Cerebellar cortex (tissue), 1 donor: Measurements from ENCODE around the gene CDC42BPG.

Experiments used
- DNase-seq: peaks from one replicate; pipeline ENCODE4 v3.0.0-alpha.2; 2015; ENCODE audit warnings: low spot score

The CDC42BPG gene

DNA sequence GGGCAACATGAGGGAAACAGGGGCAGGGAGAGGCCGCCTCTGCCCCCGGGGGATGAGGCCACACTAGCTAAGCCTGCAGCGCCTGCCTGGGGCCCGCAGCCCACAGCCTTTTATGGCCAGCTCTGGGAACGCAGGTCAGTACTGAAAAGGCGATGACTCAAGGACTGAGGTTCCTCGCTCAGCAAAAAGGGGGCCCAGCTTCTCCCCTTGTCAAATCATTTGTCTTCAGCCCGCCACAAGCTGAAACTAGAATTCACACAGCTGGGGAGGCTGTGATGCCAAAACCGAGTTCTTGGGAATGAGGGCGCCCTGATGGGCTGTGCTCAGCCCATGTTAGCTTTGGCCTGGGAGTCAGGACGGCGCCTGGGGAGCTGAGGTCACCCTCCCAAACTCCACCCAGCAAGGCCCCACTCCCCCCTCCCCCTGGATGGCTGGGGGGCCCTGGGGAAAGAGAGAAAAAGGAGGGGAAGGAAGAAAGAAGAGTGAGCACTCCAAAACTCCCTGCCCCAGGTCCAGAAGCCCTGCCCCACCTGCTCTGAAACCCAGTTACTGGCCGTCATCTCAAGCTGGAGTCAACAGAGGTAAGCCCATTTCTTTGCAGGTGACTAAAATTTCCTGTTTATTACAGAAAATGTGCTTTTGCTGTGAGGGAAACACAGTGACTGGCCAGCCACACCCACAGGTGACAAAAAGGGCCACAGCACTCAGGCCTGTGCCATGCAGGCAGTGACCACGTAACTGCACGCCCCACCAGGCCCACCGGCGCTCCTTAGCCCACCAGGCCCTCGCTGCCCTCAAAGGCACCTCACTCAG is 20.2 kb upstream of the CDC42BPG start:
- DNase-seq, result no peak

DNA sequence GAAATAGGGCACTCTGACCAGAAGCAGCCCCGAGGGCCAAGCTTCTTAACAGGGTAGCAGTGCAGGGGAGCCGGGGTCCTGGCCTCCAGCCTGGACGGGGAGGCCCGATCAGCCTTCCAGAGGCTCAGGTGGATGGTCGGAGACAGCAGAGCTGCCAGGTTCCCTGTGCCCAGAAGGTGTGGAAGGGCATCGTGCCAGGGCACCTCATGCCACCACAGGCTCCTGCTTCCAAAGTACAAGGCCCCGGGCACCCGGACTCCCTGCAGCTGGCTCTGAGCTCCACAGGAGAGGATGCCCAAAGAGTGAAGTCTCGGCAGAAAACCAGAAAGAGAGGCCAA is 19.7 kb upstream of the CDC42BPG start:
- DNase-seq, result no peak

DNA sequence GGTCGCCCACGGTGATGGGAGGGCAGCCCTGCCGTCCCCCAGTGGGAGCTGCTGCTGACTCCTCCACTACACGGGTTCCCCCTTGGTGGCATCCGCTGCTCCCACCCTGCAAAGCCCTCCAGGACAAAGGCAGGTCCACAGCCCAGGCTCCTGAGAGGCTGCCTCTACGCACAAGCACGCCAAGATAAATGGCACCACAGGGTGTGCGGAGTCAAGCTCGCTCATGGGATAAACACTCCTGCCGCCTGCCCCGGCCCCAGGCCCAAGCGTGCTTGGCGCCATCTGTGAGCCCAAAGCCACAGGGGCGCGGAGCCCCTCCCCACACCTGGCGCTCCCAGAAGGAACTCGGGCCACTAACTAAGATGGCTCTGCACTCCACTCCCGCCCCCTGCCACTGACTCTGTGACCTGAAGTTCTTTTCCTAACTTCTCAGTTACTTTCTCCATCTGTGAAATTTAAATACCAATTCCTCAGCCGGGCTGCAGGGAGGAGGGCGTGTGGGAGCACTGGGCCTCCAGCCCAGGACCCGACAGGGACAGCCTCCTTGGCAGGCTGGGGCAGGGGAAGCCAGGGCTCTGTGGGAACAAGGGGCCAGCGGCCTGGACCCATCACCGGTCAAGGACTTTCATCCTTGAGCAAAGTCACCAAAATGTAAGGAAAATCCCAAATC is 19.1 kb upstream of the CDC42BPG start:
- DNase-seq, result no peak

DNA sequence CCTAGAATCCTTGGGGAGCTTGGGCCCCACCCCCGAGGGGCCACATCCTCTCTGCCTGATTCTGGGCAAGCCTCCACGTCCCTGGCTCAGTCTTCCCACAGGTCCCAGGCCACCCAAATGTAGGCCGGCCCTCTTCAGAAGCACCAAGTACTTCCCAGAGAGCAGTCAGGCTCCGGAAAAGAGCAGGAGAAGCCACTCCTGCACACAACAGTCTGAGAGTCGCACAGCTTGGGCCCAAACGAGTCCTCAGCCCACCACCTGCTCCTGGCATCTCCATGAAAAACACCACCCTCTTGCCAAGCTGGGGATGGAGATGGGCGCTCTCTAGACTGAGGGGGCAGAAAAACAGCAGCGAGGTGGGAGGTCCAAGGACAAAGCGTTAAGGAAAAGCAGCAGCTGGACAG is 18.5 kb upstream of the CDC42BPG start:
- no peak for DNase-seq

DNA sequence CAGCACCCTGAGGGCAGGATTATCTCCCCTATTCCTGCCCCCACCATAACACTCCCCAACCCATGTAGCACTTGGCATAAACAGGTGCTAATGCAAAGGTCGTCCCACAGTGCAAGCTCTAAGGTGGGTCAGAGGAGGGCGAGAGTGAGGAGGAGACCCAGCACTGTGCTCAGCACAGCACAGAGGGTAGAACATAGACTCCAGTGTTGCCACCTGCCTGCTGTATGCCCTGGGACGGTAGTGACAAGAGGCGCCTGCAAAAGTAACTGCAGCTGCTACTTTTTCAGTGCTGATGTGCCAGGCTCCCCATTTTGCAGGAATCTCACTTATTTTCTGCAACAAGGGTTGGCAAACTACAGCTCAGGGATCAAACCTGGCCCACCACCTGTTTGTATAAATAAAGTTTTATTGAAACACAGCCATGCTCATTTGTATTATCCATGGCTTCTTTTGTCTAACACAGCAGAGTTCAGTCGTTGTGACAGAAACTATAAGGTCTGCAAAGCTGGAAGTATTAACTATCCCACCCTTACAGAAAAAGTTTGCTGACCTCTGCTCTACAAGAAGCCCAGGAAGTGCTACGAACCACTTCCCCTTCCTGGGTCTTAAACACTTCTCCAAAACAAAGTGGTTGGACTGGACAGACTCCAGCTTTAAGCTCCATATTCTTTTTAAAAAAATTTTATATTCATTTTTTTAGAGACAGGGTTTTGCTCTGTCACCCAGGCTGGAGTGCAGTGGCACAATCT is 16.9 kb upstream of the CDC42BPG start:
- DNase-seq, result no peak

DNA sequence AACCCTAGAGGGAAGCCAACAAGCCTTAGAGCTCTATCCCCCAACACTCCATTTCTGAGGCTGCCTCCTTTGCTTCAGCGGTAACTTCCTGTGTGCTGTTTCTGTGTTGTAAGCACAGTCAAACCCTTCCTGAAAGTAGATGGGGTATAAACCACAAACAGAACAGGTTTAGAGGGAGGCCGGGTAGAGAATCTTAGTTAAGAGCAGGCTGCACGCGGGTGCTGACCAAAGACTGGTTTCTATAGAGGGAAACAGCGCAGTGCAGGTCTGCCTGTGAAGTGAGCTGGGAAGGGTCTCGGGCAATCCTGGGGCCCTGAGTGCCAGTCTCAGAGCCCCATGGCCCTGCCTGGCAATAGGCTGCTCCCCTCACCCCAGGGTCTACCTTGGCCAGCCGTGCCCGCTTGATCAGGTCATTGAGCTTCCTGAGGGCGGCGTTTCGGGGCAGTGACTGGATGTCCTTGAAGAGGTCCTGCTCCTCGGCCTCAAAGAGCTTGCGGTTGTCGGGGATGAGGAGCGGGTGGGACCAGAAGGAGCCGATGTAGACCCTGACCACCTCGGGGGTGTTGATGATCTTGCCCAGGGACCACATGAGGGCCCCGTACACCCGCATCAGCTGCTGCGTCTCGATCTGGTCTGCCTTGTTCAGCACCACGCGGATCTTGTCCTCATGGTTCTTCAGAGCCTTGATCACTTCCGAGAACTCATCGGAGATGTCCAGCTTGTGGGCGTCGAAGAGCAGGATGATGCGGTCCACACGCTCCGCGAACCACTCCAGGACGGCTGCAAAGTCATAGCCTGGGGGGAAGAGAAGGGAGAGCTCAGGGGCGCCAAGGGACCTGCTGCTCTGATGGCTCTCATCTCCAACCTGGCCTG is 15.3 kb upstream of the CDC42BPG start:
- no peak for DNase-seq

DNA sequence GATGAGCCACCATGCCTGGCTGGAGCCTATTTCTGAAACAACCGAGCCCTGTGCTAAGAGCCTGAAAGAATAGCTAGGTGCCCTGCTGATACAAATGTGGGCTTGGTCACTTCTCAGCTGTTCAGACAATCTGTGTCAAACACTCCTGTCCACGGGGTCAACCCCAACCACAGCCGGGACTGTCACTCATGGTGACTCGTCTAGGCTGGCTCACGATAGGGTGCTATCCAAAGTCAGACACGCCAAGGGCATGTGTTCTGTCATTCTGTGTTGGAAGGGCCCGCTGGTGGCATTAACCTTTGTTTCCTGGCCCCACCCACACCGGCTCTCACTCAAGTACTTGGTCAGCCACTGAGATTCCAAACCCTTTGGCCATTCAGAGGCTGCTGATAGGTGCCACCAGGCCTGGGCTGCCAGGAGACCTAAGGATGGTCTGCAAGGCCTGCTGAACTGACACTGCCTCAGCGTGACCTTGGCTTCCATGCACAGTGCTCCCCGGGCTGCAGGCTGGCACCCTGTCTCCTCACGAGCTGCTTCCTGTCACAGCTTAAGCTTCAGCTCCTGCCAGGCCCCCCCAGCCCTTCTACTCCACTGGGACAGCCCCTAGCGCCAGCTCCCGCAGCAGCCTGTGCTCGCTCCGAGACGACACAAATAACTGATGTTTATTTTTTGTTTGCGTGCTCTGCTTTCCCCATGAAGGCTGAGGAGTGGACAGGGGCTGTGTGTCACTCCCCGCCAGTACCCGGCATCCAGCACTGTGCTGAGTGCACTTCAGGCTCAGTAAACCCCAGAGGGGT is 14.2 kb upstream of the CDC42BPG start:
- DNase-seq, result no peak

DNA sequence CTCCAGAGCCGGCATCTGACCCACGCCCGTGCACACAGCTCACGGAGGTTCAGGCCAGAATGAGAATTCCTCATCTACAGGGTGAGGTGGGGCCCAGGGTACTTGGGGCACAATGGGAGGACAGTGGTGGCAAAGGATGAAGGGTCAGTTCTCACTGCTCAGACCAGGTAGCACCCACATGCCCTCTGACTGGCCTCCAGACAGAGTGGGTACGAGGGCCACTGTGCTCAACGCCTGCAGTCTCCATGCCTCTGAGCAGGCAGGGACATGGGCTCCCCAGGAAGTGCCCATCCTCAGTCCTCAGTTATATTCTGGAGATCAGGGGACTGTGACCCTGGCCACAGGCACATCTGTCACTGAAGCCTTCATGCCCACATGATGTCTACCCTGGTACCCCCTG is 13.0 kb upstream of the CDC42BPG start:
- DNase-seq, result no peak

DNA sequence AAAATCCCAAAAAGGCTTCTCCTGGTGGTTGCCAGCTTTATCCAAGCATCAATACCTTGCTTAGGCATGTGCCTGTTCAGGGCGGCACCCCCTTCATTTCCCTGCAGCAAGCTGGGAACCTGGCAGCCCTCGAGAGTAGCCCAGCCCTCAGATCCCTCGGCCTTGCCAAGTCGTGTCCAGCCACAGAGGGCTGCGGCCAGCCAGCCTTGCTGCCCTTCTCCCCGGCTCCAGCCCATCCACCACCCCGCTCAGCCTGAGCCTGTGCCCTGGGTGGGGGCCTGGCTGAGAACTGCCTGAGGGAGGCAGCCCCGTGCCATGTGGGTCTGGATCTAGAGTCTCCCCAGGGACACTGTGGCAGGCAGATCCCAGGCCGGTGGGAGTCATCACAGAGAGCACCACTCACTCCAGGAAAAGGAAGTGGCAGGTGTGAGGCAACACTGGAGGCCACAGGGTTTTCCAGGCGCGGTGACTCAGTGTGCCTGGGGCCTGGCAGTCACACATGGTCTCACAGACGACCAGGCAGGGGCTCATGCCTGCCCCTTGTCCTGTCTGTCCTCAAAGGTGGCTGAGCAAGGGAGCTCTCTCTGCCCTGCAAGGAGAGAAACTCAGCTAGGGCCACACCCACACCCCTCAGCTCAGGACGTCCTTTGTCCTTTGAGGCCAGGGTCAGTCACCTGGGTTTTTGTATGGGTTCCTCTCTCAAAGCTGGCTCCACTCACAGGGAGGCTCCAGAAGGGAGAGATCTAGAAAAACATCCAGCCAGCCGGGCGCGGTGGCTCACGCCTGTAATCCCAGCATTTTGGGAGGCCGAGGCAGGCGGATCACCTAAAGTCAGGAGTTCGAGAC is 12.2 kb upstream of the CDC42BPG start:
- DNase-seq, result peak; percentile 86

DNA sequence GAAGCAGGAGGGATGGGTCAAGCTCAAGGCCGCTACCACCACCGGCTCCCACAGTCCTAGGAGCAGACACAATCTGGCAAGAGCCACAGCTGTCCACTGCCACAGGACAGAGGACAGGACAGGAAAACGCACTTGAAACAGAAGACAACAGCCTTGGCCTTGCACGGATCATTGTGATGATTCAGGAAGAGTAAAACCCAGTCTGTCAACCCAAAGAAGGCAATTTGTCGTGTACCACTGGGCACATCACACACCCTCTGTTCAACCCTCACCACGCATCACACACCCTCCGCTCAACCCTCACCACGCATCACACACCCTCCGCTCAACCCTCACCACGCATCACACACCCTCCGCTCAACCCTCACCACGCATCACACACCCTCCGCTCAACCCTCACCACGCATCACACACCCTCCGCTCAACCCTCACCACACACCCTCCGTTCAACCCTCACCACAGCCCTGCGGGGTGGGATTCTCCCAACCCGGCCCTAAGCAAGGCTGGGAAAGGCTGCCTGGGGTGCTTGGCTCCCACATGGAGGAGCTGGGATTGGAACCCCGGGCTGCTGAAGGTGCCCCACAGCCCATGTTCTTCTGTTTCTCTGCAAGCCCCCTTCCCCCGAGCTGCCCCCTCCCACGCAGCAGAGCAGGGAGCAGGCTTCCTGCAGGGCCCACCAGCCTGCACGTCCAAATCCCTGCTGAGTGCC is 11.3 kb upstream of the CDC42BPG start:
- no peak for DNase-seq

DNA sequence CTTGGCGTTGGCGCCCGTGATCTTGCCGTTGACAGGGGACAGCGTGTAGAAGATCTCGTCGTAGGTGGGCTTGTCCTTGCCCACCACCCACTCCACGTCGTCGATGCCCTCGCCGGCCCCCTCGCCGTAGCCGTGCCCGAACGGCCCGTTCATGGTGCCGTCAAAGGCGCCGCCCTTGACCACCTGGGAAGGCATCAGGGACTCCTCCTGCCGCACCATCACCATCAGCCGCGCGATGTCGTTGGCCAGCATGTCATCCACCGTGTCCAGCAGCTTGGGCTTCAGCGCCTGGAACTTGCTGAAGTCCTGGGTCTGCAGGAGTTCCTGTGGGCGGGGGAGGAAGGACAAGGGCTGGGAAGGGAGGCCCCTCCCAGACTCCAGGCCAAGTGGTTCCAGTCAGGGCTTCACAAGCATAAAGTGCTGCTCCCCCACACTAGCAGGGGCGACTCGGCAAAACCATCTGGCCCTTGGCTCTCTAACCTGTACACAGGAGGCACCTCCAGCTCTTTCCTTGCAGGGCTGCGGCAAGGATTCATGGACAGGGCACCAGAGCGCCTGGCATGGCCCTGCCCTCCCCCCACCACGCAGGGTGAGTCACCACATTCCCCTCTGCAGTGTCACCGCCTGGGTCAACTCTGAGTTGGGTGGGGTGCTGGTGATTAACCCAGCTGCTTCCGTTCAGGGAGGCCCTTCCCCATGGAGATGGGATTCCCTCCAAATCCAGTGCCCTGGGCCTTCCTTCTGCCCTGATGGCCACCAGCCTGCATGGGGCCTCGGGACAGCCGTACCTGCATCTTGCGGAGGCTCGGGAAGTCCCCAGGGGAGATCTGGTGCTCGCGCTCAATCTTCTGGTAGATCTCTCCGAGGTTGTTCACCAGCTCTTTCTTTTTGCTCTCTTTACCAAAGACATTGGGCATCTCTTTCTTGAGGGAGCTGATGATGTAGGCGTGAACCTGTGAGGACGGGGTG is 10.4 kb upstream of the CDC42BPG start:
- DNase-seq, result peak; percentile 90

DNA sequence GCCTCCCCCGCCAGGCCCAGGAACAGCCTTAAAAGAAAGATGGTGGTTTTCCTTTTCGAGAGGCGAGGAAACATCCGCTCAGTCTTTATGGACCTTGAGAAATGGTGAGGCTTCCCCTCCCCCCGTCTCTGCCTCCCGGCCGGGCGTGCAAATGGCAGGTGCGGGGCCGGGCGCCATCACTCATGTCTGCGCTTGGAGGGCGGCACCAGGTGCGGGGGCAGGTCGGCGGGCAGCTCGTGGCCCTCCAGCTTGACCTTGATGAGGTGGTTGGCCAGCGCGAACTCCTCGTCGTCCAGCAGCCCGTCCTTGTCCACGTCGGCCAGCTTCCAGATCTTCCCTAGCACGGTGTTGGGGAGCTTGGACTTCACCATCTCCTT is 9.7 kb upstream of the CDC42BPG start:
- no peak for DNase-seq

DNA sequence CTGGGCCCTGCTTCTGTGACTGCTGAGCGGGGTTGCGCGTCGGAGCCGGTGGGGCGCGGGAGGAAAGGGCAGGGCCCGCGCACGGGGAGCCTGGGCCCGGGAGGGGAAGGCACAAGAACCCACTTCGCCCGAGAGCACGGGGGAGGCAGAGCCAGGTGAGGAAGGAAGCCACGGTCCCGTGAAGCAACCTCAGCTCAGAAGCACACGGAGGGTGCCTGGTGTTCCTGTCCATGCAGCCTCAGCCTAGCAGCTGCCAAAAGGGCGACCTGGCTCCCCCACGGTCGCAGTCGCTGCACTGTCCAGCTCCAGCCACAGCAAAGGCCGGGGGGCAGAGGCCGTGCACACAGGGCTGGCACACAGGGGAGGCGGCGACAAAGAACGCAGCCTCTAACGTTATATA is 9.3 kb upstream of the CDC42BPG start:
- no peak for DNase-seq

DNA sequence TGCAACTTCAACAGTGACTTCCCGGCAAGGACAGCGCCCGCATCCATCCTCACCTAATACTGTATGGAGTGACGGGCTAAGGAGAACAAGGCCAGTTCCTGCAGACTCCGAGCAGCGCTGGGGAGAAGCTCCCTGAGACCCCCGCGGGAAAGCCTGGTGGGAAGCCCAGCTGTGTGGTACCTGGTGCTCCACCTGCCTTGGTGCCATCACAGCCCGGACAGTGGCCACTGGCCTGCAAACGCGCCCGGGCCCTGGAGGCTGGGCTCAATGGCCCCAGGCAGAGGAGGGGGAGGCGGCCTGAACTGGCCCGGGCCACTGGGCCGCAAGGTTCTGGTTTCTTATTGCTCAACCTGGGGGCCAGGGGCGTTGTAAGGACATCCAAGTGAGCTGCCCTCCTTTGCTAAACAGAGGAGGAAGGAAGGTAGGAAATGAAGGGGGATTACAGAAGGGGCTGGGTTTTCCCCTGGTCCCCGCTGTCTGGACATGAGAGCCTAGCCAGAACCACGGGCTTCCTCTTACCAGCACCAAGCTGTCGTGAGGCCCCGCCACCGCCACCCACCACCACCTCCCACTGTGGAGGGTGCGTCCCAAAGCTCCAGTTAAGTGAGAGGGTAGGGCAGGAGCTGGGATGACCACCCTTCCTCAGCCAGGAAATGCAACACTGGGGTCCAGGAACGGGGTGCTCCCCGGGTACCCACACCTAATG is 8.5 kb upstream of the CDC42BPG start:
- no peak for DNase-seq

DNA sequence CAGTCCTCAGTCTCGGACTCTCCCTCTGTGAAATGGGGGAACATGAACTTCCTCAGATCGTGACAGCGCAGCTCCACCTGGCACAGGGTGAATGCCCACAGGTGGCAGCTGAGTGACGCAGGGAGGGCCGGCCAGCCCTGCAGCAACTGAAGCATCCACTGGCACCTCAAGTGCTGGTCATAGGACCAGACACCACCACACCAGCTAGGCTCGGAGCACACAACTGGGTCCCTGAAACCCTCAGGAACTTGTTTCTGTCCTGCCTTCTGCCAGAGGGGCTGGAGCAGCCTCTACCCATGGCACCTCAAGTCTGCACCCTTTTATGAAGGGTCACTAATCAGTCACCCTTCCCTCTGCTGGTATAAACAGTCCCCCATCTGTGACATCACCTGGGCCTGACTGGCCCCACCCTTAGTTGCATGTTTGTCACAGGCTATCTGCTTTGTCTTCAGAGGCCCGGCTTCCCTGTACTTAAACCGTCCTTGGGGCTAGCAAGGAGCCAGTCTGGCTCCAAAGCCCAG is 7.4 kb upstream of the CDC42BPG start:
- DNase-seq, result peak; percentile 53

DNA sequence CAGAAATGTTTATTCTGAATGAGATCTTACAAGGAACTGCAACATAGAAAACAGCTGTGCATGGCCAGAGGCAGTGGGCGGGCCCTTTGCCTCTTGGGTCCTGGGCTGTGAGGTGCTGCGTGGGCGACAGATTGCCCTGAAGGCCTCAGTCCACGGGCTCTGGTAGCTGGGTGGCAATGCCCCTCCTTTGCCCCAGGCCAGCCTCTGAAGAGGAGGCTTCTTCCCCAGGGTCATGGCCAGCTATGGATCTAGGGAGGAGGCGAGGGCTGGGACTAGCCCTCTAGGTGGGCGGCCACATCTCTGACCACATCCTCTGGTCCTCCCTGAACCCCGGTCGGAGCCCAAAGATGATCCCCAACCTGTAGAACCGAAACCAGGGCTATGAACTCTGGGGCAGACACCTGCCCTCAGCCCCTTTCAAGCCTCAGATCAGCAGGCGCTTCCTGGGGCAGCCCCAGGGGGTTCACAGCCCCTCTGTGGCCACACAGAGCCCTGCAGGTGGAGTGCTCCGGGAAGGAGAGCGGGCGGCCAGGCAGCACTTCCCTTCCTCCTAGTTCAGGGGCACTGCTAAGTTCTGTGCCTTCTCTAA is 6.6 kb upstream of the CDC42BPG start:
- DNase-seq, result no peak
